ENCODE measurements around the gene LILRA6. TPM values are rescaled to one million over a fixed set of nuclear protein-coding genes. Genes with fewer than 3 reads are reported as not detected.
A peak's percentile ranks its signal among the peaks of the same experiment; 100 is the strongest.

LILRA6 gene
- total and polyA plus RNA-seq, 10 of the 15 experiments (the other 5 are each of a cell fraction or from before 2014, with no cell fraction given), result 0.04 to 1.7 (median 0.09) TPM; not detected in 2

DNA sequence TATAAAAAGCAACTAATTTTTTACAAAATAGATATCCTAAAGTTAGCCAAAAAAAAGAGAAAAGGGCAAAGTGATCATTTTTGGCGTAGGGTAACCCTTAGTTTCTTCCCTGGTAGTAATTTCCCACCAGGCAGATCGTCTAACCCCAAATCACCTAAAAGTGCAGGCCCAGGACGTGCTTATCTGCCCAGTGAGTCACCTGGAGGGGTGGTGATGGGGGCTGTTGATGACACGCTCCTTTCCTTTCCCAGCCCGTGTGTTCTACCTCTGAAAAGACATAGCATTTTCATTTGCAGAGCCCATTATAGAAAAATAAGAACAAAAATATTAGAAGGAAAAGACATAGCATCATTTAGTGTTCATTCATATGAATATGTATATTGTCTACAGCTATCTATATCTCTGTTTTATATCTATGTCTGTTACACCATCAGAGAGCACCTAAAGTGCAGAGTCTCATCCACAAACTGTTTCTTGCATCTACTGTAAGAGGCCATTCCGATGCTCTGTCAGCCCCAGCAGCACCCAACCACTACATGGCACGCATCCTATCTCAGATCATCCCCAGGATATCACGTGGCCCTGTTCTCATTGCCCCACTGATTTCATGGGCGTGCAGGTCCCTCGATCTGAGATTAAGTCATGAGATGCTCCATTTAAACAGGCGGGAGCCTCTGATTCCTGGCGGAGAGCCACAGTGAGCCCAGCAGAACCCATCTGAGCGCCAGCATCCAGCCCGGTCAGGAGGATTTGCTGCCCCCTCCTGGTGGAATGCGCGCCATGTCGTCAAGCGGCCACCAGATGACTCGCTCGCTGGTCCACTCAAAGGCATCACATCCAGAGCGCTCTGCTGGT, 11.3 kb downstream of the LILRA6 start:
- no peak overlapping the region for H3K4me3 ChIP-seq
- H3K9ac ChIP-seq (ENCODE audit: control insufficient read depth, insufficient read depth, low read length), result no peak overlapping the region
- BruUV-seq (replicated peaks), result no TSS peak
- H3K79me2 ChIP-seq (ENCODE audit: control insufficient read depth, insufficient read depth, low read length), result no peaks in the 10 kb centered on the region
- FAIRE-seq (peak; percentile 98), DNase-seq (ENCODE audit: low read depth, low spot score) (no peak), ATAC-seq (peak; percentile 100)
- intact Hi-C loops (cut with micrococcal nuclease; ENCODE audit: unreplicated experiment), result loop anchor here (1.0 to 2.0 kb wide), 2 partner anchors 63 to 159 kb away; no protein-coding TSS in a partner anchor
- H4K20me1 ChIP-seq (ENCODE audit: control insufficient read depth, insufficient read depth), result 0 out of 2 replicates have a peak, but pooled peaks cover 4% of the 10 kb centered on the region
- ChIA-PET SMC1A (ENCODE audit: uncharacterized antibody, unreplicated experiment) (no interaction called here), RAD21 (ENCODE audit: unreplicated experiment) (interaction anchor here (0.7 to 1.0 kb wide), 2 partner anchors 42 kb away, joined by 3 read pairs; partner anchors contain the start of gene MBOAT7), CTCF (interaction anchor here (0.6 to 2.4 kb wide), 9 partner anchors 8 to 71 kb away, joined by 3 to 17 read pairs (median 4); partner anchors contain the start of genes LENG1, LILRB3 and MBOAT7), POLR2A (no interaction called here)
- H3K27ac ChIP-seq (ENCODE audit: control insufficient read depth, insufficient read depth), result no peak overlapping the region
- H3K4me2 ChIP-seq (ENCODE audit: control insufficient read depth, insufficient read depth), result no peak overlapping the region
- no peak overlapping the region for H2AFZ ChIP-seq (ENCODE audit: control insufficient read depth, low read depth, low read length)
- no peaks in the 10 kb centered on the region for H3K4me1 ChIP-seq (ENCODE audit: control insufficient read depth, insufficient read depth, low read length)
- H3K9me3 ChIP-seq (replicated peaks; ENCODE audit: control insufficient read depth, insufficient read depth, low read length), result no peaks in the 10 kb centered on the region; the same call in 2 of the 3 replicates
- in situ Hi-C loops (cut with MboI), result loop anchor here (10.0 kb wide), 2 partner anchors 437 to 1037 kb away; partner anchors contain the start of gene ZNF665
- WGBS (ENCODE audit: insufficient coverage, insufficient replicate concordance, low lambda C conversion rate, missing lambda C conversion rate), result 16% methylated on average over 21 of the region's 21 CpGs
- H3K36me3 ChIP-seq (ENCODE audit: control insufficient read depth in 2 of 2, insufficient read depth in 2 of 2, low read length in 1 of 2), result no peaks in the 10 kb centered on the region
- H3K27me3 ChIP-seq (replicated peaks in 1 of 2; ENCODE audit: control insufficient read depth in 2 of 2, insufficient read depth in 2 of 2, low read length in 1 of 2), result no peaks in the 10 kb centered on the region
- TF ChIP-seq IKZF1 (conservative IDR thresholded peaks at IDR 0.05), result no peak
- TF ChIP-seq ASH2L (IDR thresholded peaks at IDR 0.05; ENCODE audit: borderline replicate concordance, low read depth), result no peak
- TF ChIP-seq, protein P1, sequence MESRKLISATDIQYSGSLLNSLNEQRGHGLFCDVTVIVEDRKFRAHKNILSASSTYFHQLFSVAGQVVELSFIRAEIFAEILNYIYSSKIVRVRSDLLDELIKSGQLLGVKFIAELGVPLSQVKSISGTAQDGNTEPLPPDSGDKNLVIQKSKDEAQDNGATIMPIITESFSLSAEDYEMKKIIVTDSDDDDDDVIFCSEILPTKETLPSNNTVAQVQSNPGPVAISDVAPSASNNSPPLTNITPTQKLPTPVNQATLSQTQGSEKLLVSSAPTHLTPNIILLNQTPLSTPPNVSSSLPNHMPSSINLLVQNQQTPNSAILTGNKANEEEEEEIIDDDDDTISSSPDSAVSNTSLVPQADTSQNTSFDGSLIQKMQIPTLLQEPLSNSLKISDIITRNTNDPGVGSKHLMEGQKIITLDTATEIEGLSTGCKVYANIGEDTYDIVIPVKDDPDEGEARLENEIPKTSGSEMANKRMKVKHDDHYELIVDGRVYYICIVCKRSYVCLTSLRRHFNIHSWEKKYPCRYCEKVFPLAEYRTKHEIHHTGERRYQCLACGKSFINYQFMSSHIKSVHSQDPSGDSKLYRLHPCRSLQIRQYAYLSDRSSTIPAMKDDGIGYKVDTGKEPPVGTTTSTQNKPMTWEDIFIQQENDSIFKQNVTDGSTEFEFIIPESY (IDR thresholded peaks at IDR 0.05), result peak; percentile 78; the same call in 1 of the 2 replicates
- no peak for TF ChIP-seq SUPT20H (IDR thresholded peaks at IDR 0.05; ENCODE audit: borderline replicate concordance, control insufficient read depth, low read depth, low read length)
- TF ChIP-seq SPI1 (IDR thresholded peaks at IDR 0.05; ENCODE audit: borderline replicate concordance, insufficient read depth, low read depth, low read length), result no peak
- no peak for TF ChIP-seq FOS (IDR thresholded peaks at IDR 0.05; ENCODE audit: borderline replicate concordance, extremely low read depth, insufficient read length)
- TF ChIP-seq NR2C1 (IDR thresholded peaks at IDR 0.05), result no peak
- peak; percentile 91 for TF ChIP-seq RAD21 (IDR thresholded peaks at IDR 0.05; ENCODE audit: insufficient read depth, low read depth, low read length)
- TF ChIP-seq, protein P2, sequence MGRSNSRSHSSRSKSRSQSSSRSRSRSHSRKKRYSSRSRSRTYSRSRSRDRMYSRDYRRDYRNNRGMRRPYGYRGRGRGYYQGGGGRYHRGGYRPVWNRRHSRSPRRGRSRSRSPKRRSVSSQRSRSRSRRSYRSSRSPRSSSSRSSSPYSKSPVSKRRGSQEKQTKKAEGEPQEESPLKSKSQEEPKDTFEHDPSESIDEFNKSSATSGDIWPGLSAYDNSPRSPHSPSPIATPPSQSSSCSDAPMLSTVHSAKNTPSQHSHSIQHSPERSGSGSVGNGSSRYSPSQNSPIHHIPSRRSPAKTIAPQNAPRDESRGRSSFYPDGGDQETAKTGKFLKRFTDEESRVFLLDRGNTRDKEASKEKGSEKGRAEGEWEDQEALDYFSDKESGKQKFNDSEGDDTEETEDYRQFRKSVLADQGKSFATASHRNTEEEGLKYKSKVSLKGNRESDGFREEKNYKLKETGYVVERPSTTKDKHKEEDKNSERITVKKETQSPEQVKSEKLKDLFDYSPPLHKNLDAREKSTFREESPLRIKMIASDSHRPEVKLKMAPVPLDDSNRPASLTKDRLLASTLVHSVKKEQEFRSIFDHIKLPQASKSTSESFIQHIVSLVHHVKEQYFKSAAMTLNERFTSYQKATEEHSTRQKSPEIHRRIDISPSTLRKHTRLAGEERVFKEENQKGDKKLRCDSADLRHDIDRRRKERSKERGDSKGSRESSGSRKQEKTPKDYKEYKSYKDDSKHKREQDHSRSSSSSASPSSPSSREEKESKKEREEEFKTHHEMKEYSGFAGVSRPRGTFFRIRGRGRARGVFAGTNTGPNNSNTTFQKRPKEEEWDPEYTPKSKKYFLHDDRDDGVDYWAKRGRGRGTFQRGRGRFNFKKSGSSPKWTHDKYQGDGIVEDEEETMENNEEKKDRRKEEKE (IDR thresholded peaks at IDR 0.05), result no peak
- no peak for TF ChIP-seq NR2C2 (IDR thresholded peaks at IDR 0.05; ENCODE audit: borderline replicate concordance, control insufficient read depth, insufficient read length, low read depth)
- no peak; the same call in 1 of the 2 replicates for TF ChIP-seq ZSCAN29 (IDR thresholded peaks at IDR 0.05)
- TF ChIP-seq BRCA1 (IDR thresholded peaks at IDR 0.05; ENCODE audit: low read depth, low read length), result no peak
- TF ChIP-seq TBL1XR1 (IDR thresholded peaks at IDR 0.05; ENCODE audit: low read depth, low read length), result no peak
- TF ChIP-seq, protein P3, sequence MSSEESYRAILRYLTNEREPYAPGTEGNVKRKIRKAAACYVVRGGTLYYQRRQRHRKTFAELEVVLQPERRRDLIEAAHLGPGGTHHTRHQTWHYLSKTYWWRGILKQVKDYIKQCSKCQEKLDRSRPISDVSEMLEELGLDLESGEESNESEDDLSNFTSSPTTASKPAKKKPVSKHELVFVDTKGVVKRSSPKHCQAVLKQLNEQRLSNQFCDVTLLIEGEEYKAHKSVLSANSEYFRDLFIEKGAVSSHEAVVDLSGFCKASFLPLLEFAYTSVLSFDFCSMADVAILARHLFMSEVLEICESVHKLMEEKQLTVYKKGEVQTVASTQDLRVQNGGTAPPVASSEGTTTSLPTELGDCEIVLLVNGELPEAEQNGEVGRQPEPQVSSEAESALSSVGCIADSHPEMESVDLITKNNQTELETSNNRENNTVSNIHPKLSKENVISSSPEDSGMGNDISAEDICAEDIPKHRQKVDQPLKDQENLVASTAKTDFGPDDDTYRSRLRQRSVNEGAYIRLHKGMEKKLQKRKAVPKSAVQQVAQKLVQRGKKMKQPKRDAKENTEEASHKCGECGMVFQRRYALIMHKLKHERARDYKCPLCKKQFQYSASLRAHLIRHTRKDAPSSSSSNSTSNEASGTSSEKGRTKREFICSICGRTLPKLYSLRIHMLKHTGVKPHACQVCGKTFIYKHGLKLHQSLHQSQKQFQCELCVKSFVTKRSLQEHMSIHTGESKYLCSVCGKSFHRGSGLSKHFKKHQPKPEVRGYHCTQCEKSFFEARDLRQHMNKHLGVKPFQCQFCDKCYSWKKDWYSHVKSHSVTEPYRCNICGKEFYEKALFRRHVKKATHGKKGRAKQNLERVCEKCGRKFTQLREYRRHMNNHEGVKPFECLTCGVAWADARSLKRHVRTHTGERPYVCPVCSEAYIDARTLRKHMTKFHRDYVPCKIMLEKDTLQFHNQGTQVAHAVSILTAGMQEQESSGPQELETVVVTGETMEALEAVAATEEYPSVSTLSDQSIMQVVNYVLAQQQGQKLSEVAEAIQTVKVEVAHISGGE (CRISPR knock-in tag; IDR thresholded peaks at IDR 0.05), result no peak
